ENCODE measurements around the gene PRR13. TPM values are rescaled to one million over a fixed set of nuclear protein-coding genes. Genes with fewer than 3 reads are reported as not detected.

PRR13 gene
- total and polyA plus RNA-seq, 9 donors, result 15.8 to 59.1 (median 46.2) TPM

DNA sequence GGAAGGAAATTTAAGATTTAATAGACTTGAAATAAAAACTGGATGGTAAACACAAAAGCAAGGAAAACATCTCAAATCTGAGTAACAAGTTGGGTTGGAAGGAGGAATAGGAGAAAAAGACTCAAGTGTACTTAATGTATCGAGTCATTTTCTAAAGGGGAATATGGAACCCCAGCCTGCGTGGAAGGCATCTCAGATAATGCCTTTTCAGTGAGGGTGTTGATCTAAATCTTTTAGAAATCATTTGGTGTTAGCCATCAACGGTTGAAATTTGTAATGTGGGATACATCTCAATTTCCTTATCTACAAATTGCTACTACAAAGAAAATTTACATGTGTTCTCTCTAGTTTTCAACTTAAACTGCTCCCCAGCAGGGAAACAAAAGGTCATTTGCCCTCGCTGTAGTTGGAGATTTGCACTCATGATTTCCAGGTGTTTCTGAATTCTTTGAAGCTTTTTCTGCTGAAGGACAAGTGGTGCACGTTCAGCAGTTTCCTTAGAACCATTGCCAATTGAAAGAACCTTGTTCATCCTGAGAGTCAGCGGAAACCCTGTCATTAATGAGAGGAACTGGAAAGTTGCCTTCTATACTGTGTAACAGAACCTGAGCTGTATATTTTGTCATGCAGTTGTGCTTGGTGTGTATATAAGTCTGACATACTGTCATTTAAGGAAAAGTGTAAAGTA is 12.6 kb downstream of the PRR13 start:
- Histone ChIP-seq H3K36me3 (ENCODE audit: control insufficient read depth, insufficient read depth, low read length) (peaks cover 41% of the 10 kb centered on the region), H3K9me3 (replicated peaks; ENCODE audit: control insufficient read depth, low read depth, low read length) (no peaks in the 10 kb centered on the region), H3K4me1 (ENCODE audit: control insufficient read depth, insufficient read depth, low read length) (peaks cover 9% of the 10 kb centered on the region), H3K27me3 (ENCODE audit: control insufficient read depth, insufficient read depth, low read length) (no peaks in the 10 kb centered on the region), H3K27ac (ENCODE audit: low read length) (no peak overlapping the region), H3K4me3 (ENCODE audit: low read length) (no peak overlapping the region)
- DNase-seq, result no peak
- 18% methylated on average over 4 of the region's 6 CpGs for WGBS (ENCODE audit: insufficient coverage)

- DNase-seq, result no peak
- WGBS (ENCODE audit: insufficient coverage), result no CpG with 5 or more reads among the region's 3 CpGs
- Histone ChIP-seq H3K4me1 (ENCODE audit: control insufficient read depth, insufficient read depth, low read length) (peaks cover 9% of the 10 kb centered on the region), H3K9me3 (replicated peaks; ENCODE audit: control insufficient read depth, low read depth, low read length) (no peaks in the 10 kb centered on the region), H3K27ac (ENCODE audit: low read length) (no peak overlapping the region), H3K4me3 (ENCODE audit: low read length) (no peak overlapping the region), H3K36me3 (ENCODE audit: control insufficient read depth, insufficient read depth, low read length) (peaks cover 44% of the 10 kb centered on the region), H3K27me3 (ENCODE audit: control insufficient read depth, insufficient read depth, low read length) (no peaks in the 10 kb centered on the region)
Observed at GRCh38 chr12:53454707-53455106, 13.2 kb downstream of the PRR13 start.

- WGBS (ENCODE audit: insufficient coverage), result 50% methylated on average over 1 of the region's 6 CpGs
- H3K4me3 ChIP-seq (ENCODE audit: low read length), result no peak overlapping the region
- DNase-seq, result no peak
- peaks cover 12% of the 10 kb centered on the region for H3K4me1 ChIP-seq (ENCODE audit: control insufficient read depth, insufficient read depth, low read length)
- no peaks in the 10 kb centered on the region for H3K9me3 ChIP-seq (replicated peaks; ENCODE audit: control insufficient read depth, low read depth, low read length)
- H3K27me3 ChIP-seq (ENCODE audit: control insufficient read depth, insufficient read depth, low read length), result no peaks in the 10 kb centered on the region
- H3K27ac ChIP-seq (ENCODE audit: low read length), result no peak overlapping the region
- H3K36me3 ChIP-seq (ENCODE audit: control insufficient read depth, insufficient read depth, low read length), result peaks cover 65% of the 10 kb centered on the region
Observed at GRCh38 chr12:53456654-53457366, 15.3 kb downstream of the PRR13 start.

GRCh38 chr12:53459097-53459496 is 17.6 kb downstream of the PRR13 start:
- 40% methylated on average over 1 of the region's 4 CpGs for WGBS (ENCODE audit: insufficient coverage)
- DNase-seq, result no peak
- Histone ChIP-seq H3K36me3 (ENCODE audit: control insufficient read depth, insufficient read depth, low read length) (peaks cover 84% of the 10 kb centered on the region), H3K4me1 (ENCODE audit: control insufficient read depth, insufficient read depth, low read length) (peaks cover 10% of the 10 kb centered on the region), H3K27me3 (ENCODE audit: control insufficient read depth, insufficient read depth, low read length) (no peaks in the 10 kb centered on the region), H3K4me3 (ENCODE audit: low read length) (no peak overlapping the region), H3K9me3 (replicated peaks; ENCODE audit: control insufficient read depth, low read depth, low read length) (no peaks in the 10 kb centered on the region), H3K27ac (ENCODE audit: low read length) (no peak overlapping the region)

GRCh38 chr12:53461059-53461458 is 19.5 kb downstream of the PRR13 start:
- no peak overlapping the region for H3K27ac ChIP-seq (ENCODE audit: low read length)
- H3K4me1 ChIP-seq (ENCODE audit: control insufficient read depth, insufficient read depth, low read length), result peaks cover 3% of the 10 kb centered on the region
- peaks cover 88% of the 10 kb centered on the region for H3K36me3 ChIP-seq (ENCODE audit: control insufficient read depth, insufficient read depth, low read length)
- H3K4me3 ChIP-seq (ENCODE audit: low read length), result no peak overlapping the region
- WGBS (ENCODE audit: insufficient coverage), result 71% methylated on average over 1 of the region's 3 CpGs
- DNase-seq, result no peak
- no peaks in the 10 kb centered on the region for H3K27me3 ChIP-seq (ENCODE audit: control insufficient read depth, insufficient read depth, low read length)
- no peaks in the 10 kb centered on the region for H3K9me3 ChIP-seq (replicated peaks; ENCODE audit: control insufficient read depth, low read depth, low read length)

DNA sequence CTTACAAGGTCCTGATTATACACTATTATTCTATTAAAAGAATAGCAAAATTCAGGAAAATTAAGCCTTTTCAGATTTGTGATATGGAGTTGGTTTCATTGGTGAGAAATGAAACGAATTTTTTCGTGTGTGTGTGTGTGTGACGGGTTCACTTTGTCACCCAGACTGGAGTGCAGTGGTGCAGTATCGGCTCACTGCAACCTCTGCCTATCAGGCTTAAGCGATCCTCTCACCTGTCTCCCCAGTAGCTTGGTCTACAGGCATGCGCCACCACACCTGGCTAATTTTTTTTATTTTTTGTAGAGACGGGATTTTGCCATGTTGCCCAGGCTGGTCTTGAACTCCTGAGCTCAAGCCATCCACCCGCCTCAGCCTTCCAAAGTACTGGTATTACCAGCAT is 20.1 kb downstream of the PRR13 start:
- H3K27me3 ChIP-seq (ENCODE audit: control insufficient read depth, insufficient read depth, low read length), result no peaks in the 10 kb centered on the region

GRCh38 chr12:53462935-53463334 is 21.4 kb downstream of the PRR13 start:
- Histone ChIP-seq H3K4me3 (ENCODE audit: low read length) (no peak overlapping the region), H3K4me1 (ENCODE audit: control insufficient read depth, insufficient read depth, low read length) (peaks cover 3% of the 10 kb centered on the region), H3K27me3 (ENCODE audit: control insufficient read depth, insufficient read depth, low read length) (no peaks in the 10 kb centered on the region), H3K27ac (ENCODE audit: low read length) (no peak overlapping the region), H3K36me3 (ENCODE audit: control insufficient read depth, insufficient read depth, low read length) (peaks cover 92% of the 10 kb centered on the region), H3K9me3 (replicated peaks; ENCODE audit: control insufficient read depth, low read depth, low read length) (no peaks in the 10 kb centered on the region)
- no peak for DNase-seq
- no CpG with 5 or more reads among the region's 3 CpGs for WGBS (ENCODE audit: insufficient coverage)

More for the DNA sequence above, 20.1 kb downstream of the PRR13 start:
- DNase-seq, result no peak
- H3K9me3 ChIP-seq (replicated peaks; ENCODE audit: control insufficient read depth, low read depth, low read length), result no peaks in the 10 kb centered on the region
- H3K4me3 ChIP-seq (ENCODE audit: low read length), result no peak overlapping the region
- H3K27ac ChIP-seq (ENCODE audit: low read length), result no peak overlapping the region
- peaks cover 92% of the 10 kb centered on the region for H3K36me3 ChIP-seq (ENCODE audit: control insufficient read depth, insufficient read depth, low read length)
- WGBS (ENCODE audit: insufficient coverage), result 80% methylated on average over 1 of the region's 8 CpGs
- H3K4me1 ChIP-seq (ENCODE audit: control insufficient read depth, insufficient read depth, low read length), result peaks cover 3% of the 10 kb centered on the region

GRCh38 chr12:53463802-53464560 is 22.4 kb downstream of the PRR13 start:
- 75% methylated on average over 2 of the region's 5 CpGs for WGBS (ENCODE audit: insufficient coverage)
- DNase-seq, result no peak
- no peak overlapping the region for H3K27ac ChIP-seq (ENCODE audit: low read length)
- no peaks in the 10 kb centered on the region for H3K9me3 ChIP-seq (replicated peaks; ENCODE audit: control insufficient read depth, low read depth, low read length)
- H3K36me3 ChIP-seq (ENCODE audit: control insufficient read depth, insufficient read depth, low read length), result peaks cover 92% of the 10 kb centered on the region
- no peaks in the 10 kb centered on the region for H3K27me3 ChIP-seq (ENCODE audit: control insufficient read depth, insufficient read depth, low read length)
- H3K4me3 ChIP-seq (ENCODE audit: low read length), result no peak overlapping the region
- H3K4me1 ChIP-seq (ENCODE audit: control insufficient read depth, insufficient read depth, low read length), result peaks cover 3% of the 10 kb centered on the region

GRCh38 chr12:53464685-53465418 is 23.3 kb downstream of the PRR13 start:
- Histone ChIP-seq H3K4me1 (ENCODE audit: control insufficient read depth, insufficient read depth, low read length) (peaks cover 3% of the 10 kb centered on the region), H3K4me3 (ENCODE audit: low read length) (no peak overlapping the region), H3K36me3 (ENCODE audit: control insufficient read depth, insufficient read depth, low read length) (peaks cover 94% of the 10 kb centered on the region), H3K27ac (ENCODE audit: low read length) (no peak overlapping the region), H3K9me3 (replicated peaks; ENCODE audit: control insufficient read depth, low read depth, low read length) (no peaks in the 10 kb centered on the region), H3K27me3 (ENCODE audit: control insufficient read depth, insufficient read depth, low read length) (no peaks in the 10 kb centered on the region)
- no peak for DNase-seq
- 85% methylated on average over 4 of the region's 11 CpGs for WGBS (ENCODE audit: insufficient coverage)
